ENCODE measurements around the gene RFC4.

- TF ChIP-seq RAD21 (IDR thresholded peaks at IDR 0.05 in 1 of 2, conservative IDR thresholded peaks at IDR 0.05 in 1 of 2; ENCODE audit: low read depth in 2 of 2, low read length in 2 of 2) (no peak), ATF2 (IDR thresholded peaks at IDR 0.05; ENCODE audit: low read length) (no peak), POLR2A (IDR thresholded peaks at IDR 0.05; ENCODE audit: control extremely low read depth in 1 of 2, low read depth in 2 of 2, low read length in 2 of 2) (no peak), KDM1A (IDR thresholded peaks at IDR 0.05; ENCODE audit: borderline replicate concordance, low read length) (no peak), CTCF (IDR thresholded peaks at IDR 0.05; ENCODE audit: control extremely low read depth in 1 of 3, insufficient read depth in 1 of 3, low read depth in 1 of 3, low read length in 3 of 3) (no peak), SIN3A (conservative IDR thresholded peaks at IDR 0.05 in 1 of 2, IDR thresholded peaks at IDR 0.05 in 1 of 2; ENCODE audit: low read depth in 1 of 2, low read length in 2 of 2) (no peak), TBP (IDR thresholded peaks at IDR 0.05; ENCODE audit: low read depth, low read length) (no peak)
Measured at GRCh38 chr3:186800285-186800684, 6.0 kb downstream of the RFC4 start.

Data from H1 (cell line).